ENCODE results near the gene FKBP11. TPM values are rescaled to one million over a fixed set of nuclear protein-coding genes. Genes with fewer than 3 reads are reported as not detected.

FKBP11 gene
- total and polyA plus RNA-seq, 2 of the 8 experiments (the other 6 are each of a cell fraction or from before 2014, with no cell fraction given) = 45.7 to 65.1 TPM

DNA sequence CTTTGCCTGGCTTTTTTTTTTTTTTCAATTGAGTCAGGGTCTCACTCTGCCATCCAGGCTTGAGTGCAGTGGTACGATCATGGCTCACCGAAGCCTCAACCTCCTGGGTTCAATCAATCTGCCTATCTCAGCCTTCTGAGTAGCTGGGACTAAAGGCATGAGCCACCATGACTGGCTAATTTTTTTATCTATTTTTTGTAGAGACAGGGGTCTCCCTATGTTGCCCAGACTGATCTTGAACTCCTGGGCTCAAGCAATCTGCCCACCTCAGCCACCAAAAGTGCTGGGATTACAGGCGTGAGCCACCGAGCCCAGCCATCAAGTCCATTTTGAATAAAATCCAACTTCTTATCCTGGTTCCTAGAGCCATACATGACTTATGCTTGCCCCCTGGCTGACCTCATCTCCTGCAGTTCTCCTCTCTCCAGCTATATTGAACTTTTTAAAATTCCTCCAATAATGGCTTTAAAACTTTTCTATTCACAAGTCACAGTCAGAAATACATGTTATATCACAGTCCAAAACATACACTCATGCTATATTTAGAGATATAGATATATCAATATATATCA, 49.3 kb downstream of the FKBP11 start:
- DNase-seq (ENCODE audit: low read depth in 1 of 2, low spot score in 2 of 2) (no peak), FAIRE-seq (no peak)
- Histone ChIP-seq H2BK120ac (replicated peaks; ENCODE audit: low read depth, low read length) (no peak overlapping the region), H3K18ac (ENCODE audit: extremely low read depth, low read length) (no peak overlapping the region), H2BK5ac (ENCODE audit: low read depth, low read length) (no peak overlapping the region), H3K4me1 (replicated peaks in 1 of 4; ENCODE audit: control insufficient read depth in 3 of 4, insufficient read depth in 4 of 4, low read length in 3 of 4) (no peaks in the 10 kb centered on the region), H3K79me1 (ENCODE audit: low read depth, low read length) (no peaks in the 10 kb centered on the region), H2AFZ (ENCODE audit: low read length) (no peak overlapping the region), H3K14ac (ENCODE audit: insufficient read length) (no peak overlapping the region), H3K23ac (ENCODE audit: insufficient read length) (no peak overlapping the region), H3K36me3 (ENCODE audit: control insufficient read depth in 2 of 4, insufficient read depth in 4 of 4, low read length in 3 of 4) (no peaks in the 10 kb centered on the region), H4K8ac (ENCODE audit: extremely low read depth, insufficient read depth, low read length) (0 out of 2 replicates have a peak overlapping the region, but pooled peaks have one; percentile 14), H3K27me3 (replicated peaks in 1 of 4; ENCODE audit: control insufficient read depth in 3 of 4, extremely low read depth in 1 of 4, insufficient read depth in 3 of 4, low read length in 3 of 4) (no peaks in the 10 kb centered on the region), H4K20me1 (replicated peaks in 1 of 2; ENCODE audit: control insufficient read depth in 1 of 2, insufficient read depth in 2 of 2, low read length in 2 of 2) (no peaks in the 10 kb centered on the region), H2BK12ac (ENCODE audit: low read depth, low read length) (no peak overlapping the region), H3K4ac (replicated peaks; ENCODE audit: insufficient read length, low read depth, low read length) (no peak overlapping the region), H4K91ac (replicated peaks; ENCODE audit: insufficient read length, low read length) (no peak overlapping the region), H3K27ac (ENCODE audit: low read depth, low read length) (no peak overlapping the region), H2BK20ac (ENCODE audit: low read length) (no peak overlapping the region), H3K23me2 (ENCODE audit: low read depth, low read length) (no peaks in the 10 kb centered on the region), H3K4me3 (ENCODE audit: extremely low read depth in 1 of 4, insufficient read depth in 2 of 4, low read depth in 3 of 4, low read length in 4 of 4) (no peak overlapping the region), H3K9me3 (ENCODE audit: insufficient read depth in 2 of 2, low read depth in 1 of 2, low read length in 1 of 2) (no peaks in the 10 kb centered on the region), H3K9ac (replicated peaks in 1 of 4; ENCODE audit: extremely low read depth in 1 of 4, low read depth in 3 of 4, low read length in 3 of 4) (no peak overlapping the region), H4K5ac (ENCODE audit: insufficient read length, low read depth, low read length) (no peak overlapping the region), H3K79me2 (ENCODE audit: control insufficient read depth in 1 of 2, insufficient read depth in 2 of 2, low read length in 2 of 2) (no peaks in the 10 kb centered on the region), H3K4me2 (ENCODE audit: insufficient read depth in 1 of 2, low read depth in 2 of 2, low read length in 2 of 2) (no peak overlapping the region), H2BK15ac (ENCODE audit: low read length) (no peak overlapping the region), H3K56ac (replicated peaks; ENCODE audit: insufficient read length, low read depth, low read length) (no peak overlapping the region), H2AK5ac (ENCODE audit: low read depth, low read length) (no peak overlapping the region)
- WGBS, 2 experiments (ENCODE audit: extremely low coverage in 1 of 2, insufficient coverage in 1 of 2, insufficient read length in 1 of 2, insufficient replicate concordance in 2 of 2, low coverage in 1 of 2, low lambda C conversion rate in 2 of 2, missing lambda C conversion rate in 1 of 2) = 100% methylated on average over 4 of the region's 4 CpGs; no CpG with 5 or more reads in 1 of the 2 experiments
- POLR2A ChIA-PET (ENCODE audit: partially characterized antibody) = interaction anchor here (23.7 kb wide), 1 partner anchor 16 kb away, joined by 651 read pairs; the partner anchor contains the start of genes DDX23 and RND1
- CTCF ChIA-PET (ENCODE audit: partially characterized antibody) = interaction anchor here (0.6 to 20.7 kb wide), 3 partner anchors 14 to 118 kb away, joined by 3 to 678 read pairs (median 30); partner anchors contain the start of genes DDX23 and RND1
- TF ChIP-seq SAP30 (IDR thresholded peaks at IDR 0.05; ENCODE audit: insufficient read depth, insufficient replicate concordance, low read length) = no peak
- TF ChIP-seq TCF12 (IDR thresholded peaks at IDR 0.05; ENCODE audit: low read depth, low read length) = no peak
- TF ChIP-seq NANOG (IDR thresholded peaks at IDR 0.05; ENCODE audit: insufficient read depth, low read depth, low read length, poor library complexity, severe bottlenecking) = no peak
- no peak for TF ChIP-seq SP4 (IDR thresholded peaks at IDR 0.05; ENCODE audit: low read length)
- TF ChIP-seq RNF2 (IDR thresholded peaks at IDR 0.05; ENCODE audit: borderline replicate concordance, low read depth, low read length, missing control alignments, poor library complexity, severe bottlenecking) = no peak
- no peak for TF ChIP-seq TEAD4 (IDR thresholded peaks at IDR 0.05; ENCODE audit: low read depth, low read length)
- no peak for TF ChIP-seq HDAC6 (IDR thresholded peaks at IDR 0.05; ENCODE audit: low read depth, low read length)
- TF ChIP-seq JUN (IDR thresholded peaks at IDR 0.05; ENCODE audit: low read depth, low read length) = no peak
- TF ChIP-seq RAD21 (IDR thresholded peaks at IDR 0.05 in 1 of 2, conservative IDR thresholded peaks at IDR 0.05 in 1 of 2; ENCODE audit: low read depth in 2 of 2, low read length in 2 of 2) = no peak
- TF ChIP-seq FOSL1 (IDR thresholded peaks at IDR 0.05; ENCODE audit: insufficient read depth, low read depth, low read length) = no peak
- no peak for TF ChIP-seq POLR2A (IDR thresholded peaks at IDR 0.05; ENCODE audit: control extremely low read depth in 1 of 2, low read depth in 2 of 2, low read length in 2 of 2)
- no peak for TF ChIP-seq CBX5 (IDR thresholded peaks at IDR 0.05; ENCODE audit: low read depth, low read length)
- TF ChIP-seq SIX5 (IDR thresholded peaks at IDR 0.05; ENCODE audit: low read depth, low read length) = no peak

All from H1 (cell line).